Type B pancreatic cell (in vitro differentiated cells): ENCODE data around the gene STRADA. TPM values are rescaled to one million over a fixed set of nuclear protein-coding genes. Genes with fewer than 3 reads are reported as not detected.

Experiments
- DNase-seq: peaks from one replicate; pipeline ENCODE4 v3.0.0; 2021; ENCODE audit warnings: mixed read lengths; ENCODE audit not compliant: unreplicated experiment; ENCODE audit errors: extremely low spot score
- H3K27ac Mint-ChIP-seq: 2 replicates; pipeline ENCODE4 v1.8.0; 2021; ENCODE audit warnings: mild to moderate bottlenecking, mixed read lengths
- H3K27me3 Mint-ChIP-seq: 2 replicates; pipeline ENCODE4 v1.8.0; 2021; ENCODE audit warnings: mixed read lengths
- H3K36me3 Mint-ChIP-seq: 2 replicates; pipeline ENCODE4 v1.8.0; 2021; ENCODE audit warnings: mixed read lengths
- H3K4me1 Mint-ChIP-seq: one replicate; pipeline ENCODE4 v1.8.0; 2021; ENCODE audit warnings: mixed read lengths; ENCODE audit not compliant: unreplicated experiment
- H3K4me3 Mint-ChIP-seq: 2 replicates; pipeline ENCODE4 v1.8.0; 2021; ENCODE audit warnings: mild to moderate bottlenecking, mixed read lengths
- H3K9me3 Mint-ChIP-seq: 2 replicates; pipeline ENCODE4 v1.8.0; 2021; ENCODE audit warnings: mixed read lengths
- CTCF ChIP-seq: fragments of 200-600 bp; sonication (generic); conservative IDR thresholded peaks from 2 replicates; pipeline ENCODE4 v1.5.0; 2021; ENCODE audit warnings: antibody characterized with exemption, mild to moderate bottlenecking
- total RNA-seq: library from RNA; stranded (reverse); gene quantifications from 2 replicates; pipeline ENCODE4 v1.2.1, GENCODE V29; 2021; ENCODE audit warnings: low replicate concordance

Gene STRADA
- total RNA-seq, 1 donor from 2014 or later, result 43.9 TPM

- no peak overlapping the region for H3K27ac Mint-ChIP-seq
Measured at GRCh38 chr17:63707151-63707550, 34.4 kb downstream of the STRADA start.

GRCh38 chr17:63706336-63707082 is 35.1 kb downstream of the STRADA start:
- Mint-ChIP-seq H3K4me3 (no peak overlapping the region), H3K36me3 (peaks cover 18% of the 10 kb centered on the region), H3K9me3 (no peaks in the 10 kb centered on the region), H3K27ac (no peak overlapping the region), H3K4me1 (peaks cover 18% of the 10 kb centered on the region), H3K27me3 (no peaks in the 10 kb centered on the region)
- no peak for DNase-seq
- no peak for TF ChIP-seq CTCF

More at GRCh38 chr17:63707151-63707550, 34.4 kb downstream of the STRADA start:
- peaks cover 18% of the 10 kb centered on the region for H3K36me3 Mint-ChIP-seq
- no peak overlapping the region for H3K4me3 Mint-ChIP-seq
- no peak for DNase-seq
- no peaks in the 10 kb centered on the region for H3K9me3 Mint-ChIP-seq
- peaks cover 17% of the 10 kb centered on the region for H3K4me1 Mint-ChIP-seq
- H3K27me3 Mint-ChIP-seq, result no peaks in the 10 kb centered on the region
- no peak for TF ChIP-seq CTCF

GRCh38 chr17:63705657-63706056 is 35.9 kb downstream of the STRADA start:
- H3K27me3 Mint-ChIP-seq, result no peaks in the 10 kb centered on the region
- no peak overlapping the region for H3K27ac Mint-ChIP-seq
- H3K4me1 Mint-ChIP-seq, result peaks cover 21% of the 10 kb centered on the region
- no peak overlapping the region for H3K4me3 Mint-ChIP-seq
- TF ChIP-seq CTCF, result no peak
- DNase-seq, result no peak
- no peaks in the 10 kb centered on the region for H3K9me3 Mint-ChIP-seq
- peaks cover 18% of the 10 kb centered on the region for H3K36me3 Mint-ChIP-seq

GRCh38 chr17:63704836-63705235 is 36.8 kb downstream of the STRADA start:
- peaks cover 21% of the 10 kb centered on the region for H3K4me1 Mint-ChIP-seq
- no peak overlapping the region for H3K4me3 Mint-ChIP-seq
- H3K27ac Mint-ChIP-seq, result no peak overlapping the region
- no peak for DNase-seq
- H3K36me3 Mint-ChIP-seq, result peaks cover 18% of the 10 kb centered on the region
- H3K27me3 Mint-ChIP-seq, result no peaks in the 10 kb centered on the region
- TF ChIP-seq CTCF, result no peak
- H3K9me3 Mint-ChIP-seq, result no peaks in the 10 kb centered on the region

GRCh38 chr17:63704259-63704576 is 37.4 kb downstream of the STRADA start:
- Mint-ChIP-seq H3K36me3 (peaks cover 15% of the 10 kb centered on the region), H3K9me3 (no peaks in the 10 kb centered on the region), H3K4me1 (peaks cover 21% of the 10 kb centered on the region), H3K27me3 (no peaks in the 10 kb centered on the region), H3K4me3 (no peak overlapping the region), H3K27ac (no peak overlapping the region)
- TF ChIP-seq CTCF, result no peak
- DNase-seq, result no peak
